GM13976 (cell line): ENCODE results near the gene CCL11.

ENCODE experiments used
- DNase-seq: peaks from one replicate; pipeline ENCODE4 v3.0.0; 2012; ENCODE audit warnings: low spot score
- in situ Hi-C: fragments of 300-500 bp; cut with MboI; formaldehyde crosslinking; loops from one replicate; pipeline ENCODE4 v1.12.0; 2022; ENCODE audit warnings: low sequenced_read_pairs, mixed read lengths, inconsistent platforms; ENCODE audit not compliant: unreplicated experiment
- TF ChIP-seq, protein P1 (sequence below): IDR thresholded peaks from 2 replicates; pipeline ENCODE4 v1.5.1; 2012; ENCODE audit warnings: borderline replicate concordance, mild to moderate bottlenecking; ENCODE audit not compliant: insufficient read depth; ENCODE audit errors: extremely low read depth, missing control alignments, control extremely low read depth

The CCL11 gene

DNA sequence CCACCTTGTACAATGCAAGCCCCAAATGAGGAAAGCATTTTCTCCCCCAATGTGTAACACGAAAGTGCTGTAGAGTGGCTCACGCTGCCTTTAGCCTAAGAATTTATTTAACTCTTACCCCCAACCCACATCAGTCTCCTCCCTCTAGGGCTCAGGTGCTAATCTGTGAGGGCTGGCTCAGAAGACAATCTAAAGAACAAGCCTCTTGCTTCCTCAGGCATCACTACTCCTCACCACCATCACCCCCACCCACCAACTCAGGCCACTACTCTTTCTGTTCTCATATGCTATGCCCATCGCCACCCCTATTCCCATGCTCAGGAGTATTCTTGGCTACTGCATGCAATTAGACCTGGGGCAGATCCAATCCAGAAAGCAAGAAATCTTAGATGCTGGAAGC is 34.4 kb upstream of the CCL11 start:
- DNase-seq: no peak
- TF ChIP-seq, protein P1, sequence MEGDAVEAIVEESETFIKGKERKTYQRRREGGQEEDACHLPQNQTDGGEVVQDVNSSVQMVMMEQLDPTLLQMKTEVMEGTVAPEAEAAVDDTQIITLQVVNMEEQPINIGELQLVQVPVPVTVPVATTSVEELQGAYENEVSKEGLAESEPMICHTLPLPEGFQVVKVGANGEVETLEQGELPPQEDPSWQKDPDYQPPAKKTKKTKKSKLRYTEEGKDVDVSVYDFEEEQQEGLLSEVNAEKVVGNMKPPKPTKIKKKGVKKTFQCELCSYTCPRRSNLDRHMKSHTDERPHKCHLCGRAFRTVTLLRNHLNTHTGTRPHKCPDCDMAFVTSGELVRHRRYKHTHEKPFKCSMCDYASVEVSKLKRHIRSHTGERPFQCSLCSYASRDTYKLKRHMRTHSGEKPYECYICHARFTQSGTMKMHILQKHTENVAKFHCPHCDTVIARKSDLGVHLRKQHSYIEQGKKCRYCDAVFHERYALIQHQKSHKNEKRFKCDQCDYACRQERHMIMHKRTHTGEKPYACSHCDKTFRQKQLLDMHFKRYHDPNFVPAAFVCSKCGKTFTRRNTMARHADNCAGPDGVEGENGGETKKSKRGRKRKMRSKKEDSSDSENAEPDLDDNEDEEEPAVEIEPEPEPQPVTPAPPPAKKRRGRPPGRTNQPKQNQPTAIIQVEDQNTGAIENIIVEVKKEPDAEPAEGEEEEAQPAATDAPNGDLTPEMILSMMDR: no peak
- in situ Hi-C loops: no loop called here

DNA sequence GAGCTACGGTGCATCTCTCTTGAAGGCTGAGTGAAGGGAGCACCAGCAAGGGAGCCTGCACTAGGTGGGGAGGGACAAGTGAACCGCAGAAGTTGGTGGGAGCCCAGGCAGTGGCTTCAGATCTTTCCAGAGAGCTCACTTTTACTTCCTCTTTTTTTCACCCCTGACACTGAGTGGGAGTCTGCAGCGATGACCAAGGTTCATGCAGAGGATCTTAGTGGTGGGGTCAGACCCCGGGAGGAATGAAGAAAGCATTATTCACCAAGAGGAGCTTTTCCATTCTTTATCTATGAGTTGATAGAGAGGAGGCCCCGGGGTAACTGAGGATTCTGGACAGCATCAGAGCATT is 33.5 kb upstream of the CCL11 start:
- TF ChIP-seq, protein P1: no peak
- in situ Hi-C loops: no loop called here
- peak; percentile 52 for DNase-seq

DNA sequence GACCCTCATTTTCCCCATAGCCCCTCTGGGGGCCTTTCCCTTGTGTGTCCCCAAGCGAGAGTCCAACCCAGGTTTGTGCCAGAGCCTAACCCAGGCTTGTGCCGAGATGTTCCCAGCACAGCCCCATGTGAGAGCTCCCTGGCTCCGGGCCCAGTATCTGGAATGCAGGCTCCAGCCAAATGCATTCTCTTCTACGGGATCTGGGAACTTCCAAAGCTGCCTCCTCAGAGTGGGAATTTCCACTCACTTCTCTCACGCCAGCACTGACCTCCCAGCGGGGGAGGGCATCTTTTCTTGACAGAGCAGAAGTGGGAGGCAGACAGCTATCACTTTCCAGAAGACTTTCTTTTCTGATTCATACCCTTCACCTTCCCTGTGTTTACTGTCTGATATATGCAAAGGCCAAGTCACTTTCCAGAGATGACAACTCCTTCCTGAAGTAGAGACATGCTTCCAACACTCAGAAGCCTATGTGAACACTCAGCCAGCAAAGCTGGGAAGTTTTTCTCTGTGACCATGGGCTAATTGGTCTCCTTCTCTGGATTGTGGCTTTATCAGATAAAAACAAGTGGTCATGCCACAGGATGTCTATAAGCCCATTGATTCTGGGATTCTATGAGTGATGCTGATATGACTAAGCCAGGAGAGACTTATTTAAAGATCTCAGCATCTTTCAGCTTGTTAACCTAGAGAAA is 33.0 kb upstream of the CCL11 start:
- DNase-seq: no peak
- in situ Hi-C loops: no loop called here
- TF ChIP-seq, protein P1: no peak

DNA sequence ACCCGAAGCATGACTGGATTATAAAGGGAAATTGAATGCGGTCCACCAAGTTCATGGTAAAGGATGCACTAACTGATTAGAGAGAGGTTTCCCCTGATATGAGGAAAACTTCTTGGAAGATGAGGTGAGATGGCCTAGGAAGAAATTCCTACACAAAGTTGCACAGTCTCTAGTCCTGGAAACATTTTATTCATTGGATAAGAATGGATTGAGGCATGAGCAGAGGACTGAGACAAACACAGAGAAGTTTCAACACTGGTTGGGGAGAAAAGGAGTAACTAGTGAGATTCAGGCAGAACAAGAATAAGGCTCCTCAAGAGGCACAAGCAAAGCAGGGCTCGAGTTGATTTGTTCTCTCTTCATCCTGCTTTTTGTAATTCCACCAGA is 32.4 kb upstream of the CCL11 start:
- no peak for DNase-seq
- TF ChIP-seq, protein P1: no peak
- in situ Hi-C loops: no loop called here

DNA sequence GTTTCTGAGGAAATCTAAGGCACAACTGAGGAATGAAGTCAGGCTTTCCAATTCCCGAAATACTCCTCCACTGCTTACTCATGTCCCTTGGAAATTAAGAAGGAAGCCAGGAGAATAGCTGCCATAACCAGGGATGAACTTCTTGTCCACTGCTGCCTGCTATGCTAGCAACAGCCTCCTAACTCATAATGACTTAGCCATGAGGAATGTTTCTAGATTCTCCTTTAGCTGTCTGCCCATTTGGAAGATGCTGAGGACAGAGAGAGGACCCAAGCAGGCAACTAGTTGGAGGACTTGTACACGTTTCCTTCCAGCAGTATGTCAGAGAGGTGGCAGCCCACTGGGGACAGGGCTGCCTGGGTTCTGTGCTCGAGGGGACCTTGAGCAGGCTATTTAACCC is 31.4 kb upstream of the CCL11 start:
- in situ Hi-C loops: no loop called here
- TF ChIP-seq, protein P1: no peak
- no peak for DNase-seq

DNA sequence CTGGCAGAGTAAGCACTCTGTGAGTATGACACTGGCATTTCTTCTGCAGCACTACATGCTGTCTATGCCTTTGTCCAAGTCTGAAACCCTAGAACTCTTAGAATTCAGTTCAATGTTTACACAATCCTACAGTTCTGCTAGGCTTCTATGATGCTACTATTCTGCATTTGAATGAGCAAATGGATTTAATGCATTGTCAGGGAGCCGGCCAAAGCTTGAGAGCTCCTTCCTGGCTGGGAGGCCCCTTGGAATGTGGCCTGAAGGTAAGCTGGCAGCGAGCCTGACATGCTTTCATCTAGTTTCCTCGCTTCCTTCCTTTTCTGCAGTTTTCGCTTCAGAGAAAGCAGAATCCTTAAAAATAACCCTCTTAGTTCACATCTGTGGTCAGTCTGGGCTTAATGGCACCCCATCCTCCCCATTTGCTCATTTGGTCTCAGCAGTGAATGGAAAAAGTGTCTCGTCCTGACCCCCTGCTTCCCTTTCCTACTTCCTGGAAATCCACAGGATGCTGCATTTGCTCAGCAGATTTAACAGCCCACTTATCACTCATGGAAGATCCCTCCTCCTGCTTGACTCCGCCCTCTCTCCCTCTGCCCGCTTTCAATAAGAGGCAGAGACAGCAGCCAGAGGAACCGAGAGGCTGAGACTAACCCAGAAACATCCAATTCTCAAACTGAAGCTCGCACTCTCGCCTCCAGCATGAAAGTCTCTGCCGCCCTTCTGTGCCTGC is 30.7 kb upstream of the CCL11 start, which contains the start of gene CCL2:
CCL2 (plus strand) TSS at position 635 of the 730 bp plus-strand sequence; CDS start at position 700, 65 bp downstream.
- in situ Hi-C loops: no loop called here
- TF ChIP-seq, protein P1: no peak
- DNase-seq: no peak

DNA sequence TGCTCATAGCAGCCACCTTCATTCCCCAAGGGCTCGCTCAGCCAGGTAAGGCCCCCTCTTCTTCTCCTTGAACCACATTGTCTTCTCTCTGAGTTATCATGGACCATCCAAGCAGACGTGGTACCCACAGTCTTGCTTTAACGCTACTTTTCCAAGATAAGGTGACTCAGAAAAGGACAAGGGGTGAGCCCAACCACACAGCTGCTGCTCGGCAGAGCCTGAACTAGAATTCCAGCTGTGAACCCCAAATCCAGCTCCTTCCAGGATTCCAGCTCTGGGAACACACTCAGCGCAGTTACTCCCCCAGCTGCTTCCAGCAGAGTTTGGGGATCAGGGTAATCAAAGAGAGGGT is 30.2 kb upstream of the CCL11 start:
- TF ChIP-seq, protein P1: no peak
- in situ Hi-C loops: no loop called here
- DNase-seq: no peak
